Stimulated activated CD4-positive, alpha-beta T cell treated with anti-CD3 and anti-CD28 coated beads, Interleukin-1b, Interleukin-23, amount 100 ng/mL, for 24 hours (primary cell): Measurements from ENCODE around the gene NTN4.
"Not testable (repeated sequence)": the region's sequence is repeated elsewhere in the genome, so short reads cannot be mapped to it uniquely, and the experiment has no call there.

Experiments
- DNase-seq, 4 experiments: peaks; one replicate each; pipeline ENCODE4 v3.0.0-alpha.2; 2020; ENCODE audit warnings: low read depth in 4 of 4, low spot score in 1 of 4

The NTN4 gene

DNA sequence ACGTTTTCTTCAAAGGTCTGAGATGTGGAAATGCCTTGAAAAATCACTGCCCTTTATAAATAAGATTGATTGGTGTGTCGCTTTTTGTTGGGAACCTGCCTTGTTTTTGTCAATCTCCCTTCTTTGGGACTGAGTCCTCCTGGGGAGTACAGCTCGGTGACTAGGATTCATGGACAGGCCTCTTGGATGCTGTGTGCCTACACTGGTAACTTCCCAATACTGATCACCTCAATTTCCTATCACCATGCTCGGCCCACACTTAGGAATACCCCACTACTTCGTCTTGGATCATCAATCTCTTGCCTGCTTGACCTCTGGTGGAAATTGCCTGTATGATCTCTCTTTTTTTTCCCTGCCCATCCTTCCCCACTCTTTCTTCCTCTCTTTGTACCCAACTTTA lies 34.2 kb downstream of the NTN4 start:
- DNase-seq, result no peak

DNA sequence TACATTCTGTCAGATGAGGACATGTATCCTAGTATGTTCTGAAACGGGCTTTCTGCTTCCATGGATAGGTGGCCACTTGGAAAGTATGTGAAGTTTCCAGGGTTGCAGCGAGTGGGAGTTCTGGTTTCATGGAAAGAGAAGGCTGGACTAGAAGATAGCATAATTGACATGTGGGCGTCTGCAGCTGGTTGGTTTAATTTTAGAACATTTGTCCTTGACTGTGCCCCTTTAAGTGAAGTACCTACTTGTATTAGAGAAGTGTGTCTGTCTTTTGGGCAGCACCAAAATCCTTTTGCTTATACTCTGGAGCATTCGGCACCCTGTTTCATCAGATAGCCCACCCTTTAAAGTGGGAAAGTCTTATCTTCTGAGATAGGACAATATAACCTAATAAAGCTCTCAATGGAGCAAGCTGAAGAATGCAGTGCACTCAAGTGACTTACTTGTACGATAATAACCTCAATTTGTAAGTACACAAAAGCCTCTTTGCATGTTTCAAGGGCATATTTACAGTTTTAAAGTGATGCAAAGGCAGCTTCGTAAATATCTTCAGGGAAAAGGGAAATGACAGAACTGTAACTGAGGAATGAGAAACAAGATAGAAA lies 35.2 kb downstream of the NTN4 start:
- DNase-seq, result no peak

DNA sequence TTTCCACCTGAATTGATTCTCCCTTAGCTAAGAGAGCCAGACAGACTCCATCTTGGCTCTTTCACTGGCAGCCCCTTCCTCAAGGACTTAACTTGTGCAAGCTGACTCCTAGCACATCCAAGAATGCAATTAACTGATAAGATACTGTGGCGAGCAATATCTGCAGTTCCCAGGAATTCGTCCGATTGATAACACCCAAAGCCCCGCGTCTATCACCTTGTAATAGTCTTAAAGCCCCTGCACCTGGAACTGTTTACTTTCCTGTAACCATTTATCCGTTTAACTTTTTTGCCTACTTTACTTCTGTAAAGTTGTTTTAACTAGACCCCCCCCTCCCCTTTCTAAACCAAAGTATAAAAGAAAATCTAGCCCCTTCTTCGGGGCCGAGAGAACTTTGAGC lies 44.5 kb downstream of the NTN4 start:
- not testable (repeated sequence) for DNase-seq

DNA sequence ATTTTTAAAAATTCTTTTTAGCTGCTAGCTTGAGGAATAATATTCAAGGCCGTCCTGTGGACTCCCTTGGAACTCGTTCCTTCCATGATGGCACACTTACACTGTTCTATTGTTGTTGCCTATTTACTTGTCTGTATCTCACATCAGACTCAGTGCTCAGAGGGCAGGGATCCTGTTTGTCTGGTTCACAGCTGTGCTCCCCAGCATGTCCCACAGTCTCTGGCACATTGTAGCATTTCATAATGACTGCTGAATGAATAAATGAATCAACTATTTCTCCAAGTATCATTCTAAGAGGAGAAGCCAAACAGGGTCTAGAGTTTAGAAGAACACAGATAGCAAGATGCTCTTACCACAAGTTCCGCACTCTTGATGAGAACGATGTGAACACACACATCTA lies 48.0 kb downstream of the NTN4 start:
- DNase-seq, result no peak

DNA sequence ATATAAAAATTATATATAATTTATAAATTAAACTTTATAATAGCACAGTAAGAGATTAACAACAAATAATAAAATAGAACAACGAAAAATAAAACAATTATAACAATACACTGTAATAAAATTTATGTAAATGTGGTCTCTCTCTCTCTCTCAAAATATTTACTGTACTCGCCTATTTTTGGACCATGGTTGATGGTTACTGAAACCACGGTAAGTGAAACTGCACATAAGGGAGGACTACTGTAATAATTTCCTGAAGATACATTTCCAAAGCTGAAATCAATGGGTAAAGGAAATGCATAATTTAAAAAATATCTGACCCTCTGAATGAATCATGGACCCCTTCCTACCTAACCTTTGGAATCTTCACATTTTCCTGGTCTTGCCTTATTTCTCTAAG lies 48.9 kb downstream of the NTN4 start:
- no peak for DNase-seq

DNA sequence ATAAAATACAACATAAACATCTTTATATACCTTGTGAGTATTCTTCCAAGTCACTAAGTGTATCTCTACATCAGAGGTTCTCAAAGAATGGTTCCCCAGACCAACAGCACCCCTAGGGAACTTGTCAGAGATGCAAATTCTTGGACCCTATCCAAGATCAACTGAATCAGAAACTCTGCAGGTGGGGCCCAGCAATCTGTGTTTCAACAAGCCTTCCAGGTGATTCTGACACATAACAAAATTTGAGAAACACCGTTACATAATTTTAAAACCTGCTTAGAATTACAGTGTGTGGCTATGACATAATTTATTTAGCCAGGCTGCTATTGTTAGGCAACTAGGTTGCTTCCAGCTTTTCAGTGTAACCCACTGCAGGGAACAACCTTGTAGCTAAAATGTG lies 49.8 kb downstream of the NTN4 start:
- DNase-seq, result no peak

DNA sequence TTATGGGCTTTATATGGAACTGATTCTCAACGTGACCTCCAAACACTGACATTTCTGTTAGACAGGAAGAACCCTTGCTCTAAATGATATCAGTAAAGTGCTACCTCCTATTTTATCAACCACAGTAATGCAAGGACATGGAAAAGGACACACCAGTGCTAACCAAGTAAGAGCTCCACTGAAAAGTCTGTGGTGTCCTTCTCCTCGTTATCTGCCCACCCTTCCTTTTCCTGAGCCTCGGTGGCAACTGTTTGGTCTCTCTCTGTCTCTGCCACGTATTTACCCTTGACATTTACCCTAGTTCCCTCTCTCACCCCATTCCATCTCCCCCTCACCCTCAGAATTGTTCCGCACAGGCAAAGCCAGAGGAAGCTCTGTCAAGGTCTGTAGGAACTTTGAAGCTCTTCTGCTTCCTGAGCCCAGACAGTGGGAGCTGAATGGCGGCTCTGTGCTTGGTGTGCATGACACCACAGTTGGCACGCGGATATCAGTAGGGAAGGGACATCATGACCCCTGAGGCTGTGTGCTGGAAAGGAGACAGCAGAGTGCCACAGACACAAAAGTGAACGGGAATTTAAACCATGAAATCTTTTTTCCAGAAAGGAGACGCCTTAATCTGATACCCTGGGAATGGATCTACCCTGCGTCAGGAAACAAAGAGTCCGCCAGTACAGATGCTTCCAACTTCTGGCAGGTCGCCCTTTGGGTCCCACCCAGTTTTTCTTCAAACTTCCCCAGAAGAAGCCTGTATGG lies 50.8 kb downstream of the NTN4 start:
- no peak for DNase-seq

DNA sequence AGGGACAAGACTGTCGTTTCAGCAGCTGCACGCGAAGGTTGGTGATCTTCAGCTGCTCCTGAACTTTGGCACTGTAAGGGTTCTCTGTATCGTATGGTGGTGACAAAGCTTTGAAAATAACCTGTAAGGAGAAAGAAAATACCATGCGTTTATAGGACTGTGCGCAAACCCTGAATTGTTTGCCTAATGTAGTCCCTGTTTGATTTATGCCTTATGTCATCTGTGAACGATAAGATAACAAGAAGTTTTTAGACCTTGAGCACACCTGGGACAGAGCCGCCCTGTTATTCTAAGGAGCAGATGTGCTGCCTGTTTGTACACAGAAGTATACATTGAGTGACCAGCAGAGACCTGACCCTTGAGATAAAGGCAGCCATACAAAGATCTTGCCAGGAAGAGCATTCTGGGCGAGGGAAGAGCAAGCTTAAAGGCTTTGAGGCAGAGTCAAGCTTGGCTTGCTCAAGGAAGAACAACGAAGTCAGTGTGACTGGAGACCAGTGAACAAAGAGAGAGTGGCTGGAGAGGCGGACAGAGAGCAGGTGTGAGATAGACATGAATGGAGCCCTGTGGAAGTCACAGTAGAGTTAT lies 52.4 kb downstream of the NTN4 start:
- DNase-seq, result no peak

DNA sequence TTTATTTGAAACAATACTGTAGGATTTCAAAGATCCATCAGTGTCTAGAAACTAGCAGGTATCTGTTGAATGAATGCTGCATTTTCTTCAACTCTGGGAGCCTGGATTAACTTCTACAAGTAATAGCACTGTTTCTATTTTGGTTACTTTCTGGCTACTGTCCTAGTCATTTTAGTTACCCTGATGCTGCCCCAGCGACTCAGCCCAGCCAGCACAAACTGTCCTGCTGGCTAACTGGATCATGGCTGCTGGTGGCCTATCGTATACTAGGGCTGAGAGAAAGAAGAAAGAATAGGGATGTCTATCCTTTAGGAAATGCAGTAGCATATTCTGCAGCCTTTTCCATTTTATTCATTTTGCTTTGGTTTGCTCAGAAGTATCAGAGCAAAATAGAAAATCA lies 53.9 kb downstream of the NTN4 start:
- no peak for DNase-seq

DNA sequence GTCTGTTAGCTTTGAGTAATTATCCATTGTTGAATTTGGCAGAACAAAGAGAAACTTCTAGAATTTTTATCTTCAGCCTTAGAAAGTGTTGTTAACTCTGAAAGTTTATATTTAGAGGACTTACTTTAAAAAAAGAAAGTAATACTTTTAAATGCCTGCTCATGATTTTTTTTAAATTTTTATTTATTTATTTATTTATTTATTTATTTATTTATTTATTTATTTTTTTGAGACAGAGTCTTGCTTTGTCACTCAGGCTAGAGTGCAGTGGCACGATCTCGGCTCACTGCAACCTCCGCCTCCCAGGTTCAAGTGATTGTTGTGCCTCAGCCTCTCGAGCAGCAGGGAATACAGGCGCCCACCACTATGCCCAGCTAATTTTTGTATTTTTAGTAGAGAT lies 54.8 kb downstream of the NTN4 start:
- not testable (repeated sequence) for DNase-seq

DNA sequence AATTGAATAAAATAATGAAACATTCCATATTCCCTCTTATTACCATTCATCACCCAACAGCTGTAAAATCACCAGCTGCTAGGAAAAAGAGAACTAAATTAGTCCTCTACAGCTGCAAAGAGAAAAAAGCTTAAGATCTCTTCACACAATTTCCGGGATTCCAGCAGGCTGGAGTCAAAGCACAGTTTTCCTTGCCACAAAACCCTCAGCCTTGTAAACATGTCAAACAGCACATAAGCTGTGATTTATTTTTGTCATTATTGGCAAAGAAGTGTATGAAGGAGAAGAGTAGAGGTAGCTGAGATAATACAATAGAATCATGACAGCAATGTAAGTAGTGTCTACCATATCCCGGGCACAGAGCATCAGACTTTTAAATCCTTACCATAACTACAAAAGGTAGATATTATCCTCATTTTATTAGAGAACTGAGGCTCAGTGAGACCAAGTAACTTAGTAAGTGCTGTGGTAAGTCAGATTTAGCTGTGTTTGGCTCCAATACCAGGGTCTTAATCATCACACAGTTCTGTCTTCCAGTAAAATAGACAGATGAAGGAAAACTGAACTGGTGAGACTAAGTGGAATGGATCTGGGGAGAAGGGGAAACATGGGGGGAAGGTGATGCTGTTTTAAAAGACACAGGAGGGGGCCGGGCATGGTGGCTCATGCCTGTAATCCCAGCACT lies 57.3 kb downstream of the NTN4 start:
- DNase-seq, result no peak

DNA sequence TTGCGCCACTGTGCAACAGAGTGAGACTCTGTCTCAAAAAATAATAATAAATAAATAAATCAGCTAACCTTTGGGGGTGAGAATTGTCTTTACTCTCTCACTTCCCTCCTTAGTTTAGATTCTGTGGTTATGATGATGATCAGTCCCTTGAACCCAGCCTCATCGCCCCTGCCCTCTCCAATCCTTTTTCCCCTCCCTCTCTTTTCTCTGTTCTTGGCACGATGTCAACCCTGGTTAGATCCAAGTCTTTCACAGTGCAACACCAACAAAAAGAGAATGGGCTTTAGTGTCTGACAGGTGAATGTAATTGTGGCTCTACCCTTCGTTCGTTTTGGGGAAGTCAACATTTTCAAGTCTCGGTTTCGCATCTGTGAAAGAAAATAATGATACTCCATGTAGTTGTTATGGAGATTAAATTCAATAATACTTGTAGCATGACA lies 59.0 kb downstream of the NTN4 start:
- DNase-seq, result no peak

DNA sequence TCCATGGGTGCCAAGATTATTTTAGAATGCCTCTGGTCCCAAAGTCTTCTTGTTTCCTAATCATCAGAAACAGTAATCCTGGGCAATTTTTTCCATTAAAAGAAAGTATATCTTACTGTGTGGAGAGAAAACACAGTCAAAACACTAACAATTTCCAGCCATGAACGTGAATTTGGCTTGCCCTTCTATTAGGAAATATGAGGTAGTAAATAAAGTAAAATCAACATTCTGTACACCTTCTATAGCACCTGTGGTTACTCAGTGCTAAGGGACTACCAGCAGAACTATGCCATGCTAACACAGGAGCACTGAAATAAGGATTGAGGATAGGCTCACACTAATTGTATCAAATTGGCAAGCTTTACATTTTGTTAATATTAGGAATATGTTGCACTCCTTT lies 60.1 kb downstream of the NTN4 start:
- no peak for DNase-seq

DNA sequence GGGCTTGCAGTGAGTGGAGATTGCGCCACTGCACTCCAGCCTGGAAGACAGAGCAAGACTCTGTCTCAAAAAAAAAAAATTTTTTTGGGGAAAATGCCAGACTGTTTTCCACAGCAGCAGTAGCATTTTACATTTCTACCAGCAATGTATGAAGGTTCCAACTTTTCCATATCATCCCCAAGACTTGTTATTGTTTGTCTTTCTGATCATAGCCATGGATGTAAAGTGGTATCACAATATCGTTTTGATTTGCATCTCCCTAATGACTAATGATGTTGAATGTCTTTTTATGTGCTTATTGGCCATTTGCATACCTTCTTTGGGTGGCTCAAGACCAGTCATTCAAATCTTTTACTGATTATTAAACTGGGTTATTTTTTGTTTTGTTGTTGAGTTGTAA lies 63.7 kb downstream of the NTN4 start:
- no peak for DNase-seq

DNA sequence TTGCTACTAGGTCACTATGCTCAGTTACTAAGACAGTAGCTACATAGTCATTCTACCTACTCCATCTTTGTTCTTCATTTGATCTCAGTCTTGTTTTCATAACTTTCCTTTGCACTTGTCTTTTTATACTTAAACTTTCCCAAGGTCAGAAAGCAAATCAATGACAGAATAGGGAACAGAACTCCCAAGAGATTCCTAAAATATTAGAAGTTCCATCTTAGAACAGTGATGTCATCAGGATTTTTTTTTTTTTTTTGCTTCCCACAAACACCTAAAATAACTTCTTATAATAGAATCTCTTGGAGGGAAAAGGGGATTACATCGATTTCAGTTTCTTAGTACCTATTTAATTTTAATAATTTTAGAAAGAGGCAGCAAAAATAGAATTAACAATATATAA lies 65.8 kb downstream of the NTN4 start:
- no peak for DNase-seq

DNA sequence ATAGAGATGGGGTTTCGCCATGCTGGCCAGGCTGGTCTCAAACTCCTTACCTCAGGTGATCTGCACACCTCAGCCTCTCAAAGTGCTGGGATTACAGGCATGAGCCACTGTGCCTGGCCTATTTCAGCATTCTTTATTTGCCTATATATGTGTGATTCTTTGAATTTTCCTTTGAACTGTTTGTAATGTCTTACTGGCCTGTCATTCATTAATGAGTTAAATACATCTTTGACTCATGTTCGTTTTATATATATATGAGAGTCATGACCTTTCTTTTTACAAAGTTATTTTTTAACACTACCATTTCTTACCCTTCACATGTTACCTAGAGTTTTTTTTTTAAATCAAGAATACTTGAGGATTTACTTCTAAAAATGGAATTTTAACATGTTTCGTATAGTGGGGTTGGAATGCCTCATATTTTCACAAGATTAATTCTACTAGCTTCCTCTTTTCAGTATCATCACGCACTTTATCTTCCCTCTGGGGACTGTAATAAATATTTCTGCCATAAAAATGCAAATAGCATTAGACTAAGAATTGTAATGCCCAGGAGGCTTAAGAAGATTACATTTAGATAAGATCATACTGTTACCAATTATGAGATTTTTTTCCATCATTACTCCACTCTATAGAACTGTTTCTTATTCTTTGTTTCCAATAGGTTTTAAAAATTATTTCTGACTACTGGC lies 66.7 kb downstream of the NTN4 start:
- DNase-seq, result no peak

DNA sequence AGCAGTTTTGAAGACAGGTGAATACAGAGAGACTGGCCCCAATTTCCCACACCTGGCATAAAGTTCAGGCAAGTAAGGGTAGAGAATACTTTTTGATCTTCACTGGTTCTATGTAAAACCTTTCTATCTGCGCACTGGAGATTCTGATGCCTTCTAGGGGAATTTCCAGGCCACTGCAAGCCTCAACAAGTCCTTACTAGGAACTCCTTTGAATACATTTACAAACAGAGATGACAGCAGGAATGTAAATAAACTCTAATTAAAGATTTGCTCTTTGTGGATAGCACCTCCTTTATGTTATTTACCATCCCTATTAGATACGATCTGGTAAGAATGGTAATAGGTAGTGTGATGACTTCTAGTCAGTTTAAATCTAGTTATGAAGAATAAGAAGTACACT lies 69.2 kb downstream of the NTN4 start:
- DNase-seq, result no peak

DNA sequence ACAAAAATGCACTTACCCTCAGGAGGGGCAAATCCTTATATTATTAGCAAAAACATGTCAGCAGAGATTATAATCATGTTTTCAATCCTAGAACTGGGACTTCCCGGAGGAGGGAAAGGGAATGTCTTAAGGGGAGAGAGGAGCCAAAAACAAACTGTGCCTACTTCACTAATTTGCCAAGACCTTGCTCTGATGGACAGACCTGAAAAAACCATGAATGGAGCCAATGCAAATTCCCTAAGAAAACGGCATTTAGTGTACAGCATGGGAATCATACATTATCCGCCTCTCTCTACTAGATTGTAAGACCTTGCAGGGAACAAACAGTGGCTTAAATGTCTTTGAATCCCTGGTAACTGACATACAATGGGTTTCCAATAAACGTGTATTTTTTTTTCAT lies 70.4 kb downstream of the NTN4 start:
- no peak for DNase-seq

DNA sequence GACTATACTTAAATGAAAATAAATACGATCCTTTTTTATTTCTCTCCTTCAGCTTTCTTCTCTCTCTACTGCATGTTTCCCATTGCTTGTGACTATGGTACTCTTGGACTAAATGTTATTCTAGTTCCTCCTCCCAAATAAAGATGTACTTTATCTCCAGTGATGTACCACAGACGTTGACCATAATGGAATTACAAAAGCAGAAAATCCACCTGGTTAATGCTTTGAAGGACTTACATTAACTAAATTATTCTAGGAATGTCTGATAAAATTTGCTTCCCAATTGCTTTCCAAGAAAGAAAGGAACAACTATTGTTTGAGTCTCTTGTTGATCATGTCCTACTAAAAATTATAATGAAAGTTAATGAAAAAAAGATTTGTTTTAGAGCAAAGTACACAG lies 71.8 kb downstream of the NTN4 start:
- DNase-seq, result no peak

DNA sequence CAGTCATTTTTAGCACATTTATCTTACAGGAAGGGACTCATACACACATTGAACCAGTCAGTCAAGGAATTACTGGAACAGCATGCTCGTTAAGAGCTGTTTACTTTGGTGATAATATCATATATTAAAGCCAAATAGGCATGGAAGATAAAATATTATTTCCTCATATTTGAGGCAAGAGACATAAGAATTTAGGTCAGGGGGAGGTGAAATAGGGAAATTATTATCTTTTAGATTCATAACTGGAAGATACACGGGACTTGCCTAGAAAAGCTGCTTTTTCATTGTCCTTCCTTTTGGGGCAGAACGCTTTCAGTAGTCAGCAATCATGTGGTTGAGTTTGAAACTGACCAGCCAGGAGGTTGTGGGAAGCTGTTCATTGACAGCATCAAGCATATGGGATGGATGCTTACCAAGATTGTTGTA lies 72.5 kb downstream of the NTN4 start:
- no peak for DNase-seq

DNA sequence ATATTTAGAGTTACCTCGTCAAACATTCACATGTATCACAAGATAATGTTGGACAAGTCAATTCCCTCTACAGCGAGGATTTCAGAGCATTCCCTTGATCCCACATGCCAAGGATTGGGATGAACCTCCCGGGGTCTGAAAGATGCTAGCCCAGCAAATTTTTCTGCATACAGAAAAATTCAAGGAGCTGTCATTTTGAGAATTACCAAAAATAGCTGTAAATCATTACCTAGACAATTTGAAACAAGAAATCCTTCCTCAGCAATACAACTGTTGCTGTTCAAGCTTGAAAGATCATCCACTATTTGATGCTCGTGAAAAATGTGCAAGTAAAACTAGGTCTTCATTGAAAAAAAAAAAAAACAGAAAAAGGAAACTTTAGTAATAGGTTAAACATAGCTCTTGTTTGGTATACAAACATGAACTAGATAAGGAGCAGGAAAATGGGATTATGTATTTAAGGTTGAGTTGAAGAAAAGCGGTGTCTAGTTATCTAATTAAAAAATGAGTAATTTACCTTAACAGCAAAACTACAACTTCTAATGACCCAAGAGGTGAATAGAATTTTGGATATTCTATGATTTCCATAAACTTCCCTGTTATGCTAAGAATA lies 73.1 kb downstream of the NTN4 start:
- no peak for DNase-seq
